HepG2 (cell line): ENCODE measurements around the gene SLC17A3. TPM values are rescaled to one million over a fixed set of nuclear protein-coding genes. Genes with fewer than 3 reads are reported as not detected.
A peak's percentile ranks its signal among the peaks of the same experiment; 100 is the strongest.

Experiments used
- ARID3A ChIP-seq: IDR thresholded peaks from 2 replicates; pipeline ENCODE4 v1.6.1; 2012; ENCODE audit warnings: low read depth, low read length, improper control_type of control experiment
- BCLAF1 ChIP-seq: fragments of 450-650 bp; IDR thresholded peaks from 2 replicates; pipeline ENCODE4 v1.6.1; 2017; ENCODE audit warnings: mild to moderate bottlenecking
- DBP ChIP-seq: sonication (generic); formaldehyde crosslinking; IDR thresholded peaks from 2 replicates; pipeline ENCODE4 v1.4.0; 2020; ENCODE audit warnings: missing genetic modification reagents; ENCODE audit errors: not compliant biosample characterization
- EEA1 ChIP-seq: sonication (generic); formaldehyde crosslinking; IDR thresholded peaks from 2 replicates; pipeline ENCODE4 v1.5.1; 2020; ENCODE audit warnings: mild to moderate bottlenecking, missing genetic modification reagents, borderline replicate concordance
- EHMT2 ChIP-seq: fragments of 200-600 bp; sonication (generic); IDR thresholded peaks from 2 replicates; pipeline ENCODE4 v1.7.0; 2017; ENCODE audit warnings: antibody characterized with exemption, low read depth, low read length, borderline replicate concordance
- FOXA3 ChIP-seq: IDR thresholded peaks from 2 replicates; pipeline ENCODE4 v1.6.1; 2016; ENCODE audit warnings: missing genetic modification reagents, missing compliant biosample characterization
- FOXO1 ChIP-seq: sonication (generic); formaldehyde crosslinking; IDR thresholded peaks from 2 replicates; pipeline ENCODE4 v1.4.0; 2020; ENCODE audit warnings: missing genetic modification reagents
- ISL2 ChIP-seq: sonication (generic); formaldehyde crosslinking; IDR thresholded peaks from 2 replicates; pipeline ENCODE4 v1.5.0; 2020; ENCODE audit warnings: missing genetic modification reagents
- JUN ChIP-seq: sonication (generic); formaldehyde crosslinking; IDR thresholded peaks from 2 replicates; pipeline ENCODE4 v1.4.0; 2020; ENCODE audit warnings: mild to moderate bottlenecking, missing genetic modification reagents
- KAT7 ChIP-seq: IDR thresholded peaks from 2 replicates; pipeline ENCODE4 v1.6.1; 2018; ENCODE audit warnings: borderline replicate concordance, missing compliant biosample characterization
- MBNL3 ChIP-seq: fragments of 250-450 bp; sonication (Bioruptor Pico); conservative IDR thresholded peaks from 2 replicates; pipeline ENCODE4 v1.8.0; 2022; ENCODE audit warnings: mild to moderate bottlenecking, inconsistent platforms
- NPAS2 ChIP-seq: sonication (generic); formaldehyde crosslinking; IDR thresholded peaks from 2 replicates; pipeline ENCODE4 v1.8.0; 2022; ENCODE audit warnings: mild to moderate bottlenecking, missing genetic modification reagents, borderline replicate concordance
- PATZ1 ChIP-seq: sonication (generic); formaldehyde crosslinking; IDR thresholded peaks from 2 replicates; pipeline ENCODE4 v1.4.0; 2020; ENCODE audit warnings: missing genetic modification reagents
- RARA ChIP-seq: IDR thresholded peaks from 2 replicates; pipeline ENCODE4 v1.6.1; 2016; ENCODE audit warnings: missing genetic modification reagents, missing compliant biosample characterization
- RXRB ChIP-seq: IDR thresholded peaks from 2 replicates; pipeline ENCODE4 v1.6.1; 2016; ENCODE audit warnings: borderline replicate concordance, missing genetic modification reagents, missing compliant biosample characterization
- TAF1 ChIP-seq: sonication (generic); formaldehyde crosslinking; IDR thresholded peaks from 2 replicates; pipeline ENCODE4 v1.4.0; 2020; ENCODE audit warnings: missing genetic modification reagents
- ZNF225 ChIP-seq: sonication (generic); formaldehyde crosslinking; IDR thresholded peaks from 2 replicates; pipeline ENCODE4 v1.4.0; 2020; ENCODE audit warnings: mild to moderate bottlenecking, missing genetic modification reagents
- ZNF333 ChIP-seq: sonication (generic); formaldehyde crosslinking; IDR thresholded peaks from 2 replicates; pipeline ENCODE4 v1.4.0; 2020; ENCODE audit warnings: mild to moderate bottlenecking, missing genetic modification reagents, borderline replicate concordance
- ZNF770 ChIP-seq: sonication (generic); formaldehyde crosslinking; IDR thresholded peaks from 2 replicates; pipeline ENCODE4 v1.5.0; 2020; ENCODE audit warnings: mild to moderate bottlenecking, missing genetic modification reagents
- ZSCAN30 ChIP-seq: sonication (generic); formaldehyde crosslinking; IDR thresholded peaks from 2 replicates; pipeline ENCODE4 v1.5.0; 2020; ENCODE audit warnings: mild to moderate bottlenecking, missing genetic modification reagents
- polyA plus RNA-seq, 8 experiments: library from polyadenylated mRNA; depleted of rRNA in 3 of 8; stranded (reverse) in 7 of 8; unstranded in 1 of 8; fragments of >200 nt; fragmentation: Illumina TruSeq in 4 of 8; extraction: Trizol in 4 of 8; gene quantifications; 2 replicates each; pipeline versions ENCODE4 v1.2.1 to v1.2.3, GENCODE V29; 2011 to 2016; ENCODE audit warnings: low read depth in 4 of 8, missing spikeins in 1 of 8, mixed read lengths in 1 of 8; ENCODE audit not compliant: insufficient read depth in 1 of 8
- total RNA-seq, 5 experiments: library from RNA; depleted of rRNA; stranded (reverse); fragments of >200 nt; fragmentation: Illumina TruSeq; extraction: Trizol; gene quantifications; 2 replicates each; pipeline ENCODE4 v1.2.3, GENCODE V29; 2016; ENCODE audit warnings: low read depth in 1 of 5

SLC17A3 gene
- total and polyA plus RNA-seq, 2 of the 13 experiments (the other 11 are each of a cell fraction or from before 2014, with no cell fraction given): 0.09 to 0.11 TPM

GRCh38 chr6:25899580-25900408 is 25.8 kb upstream of the SLC17A3 start (continued):
- TF ChIP-seq KAT7 (CRISPR knock-in tag) (no peak), ZSCAN30 (CRISPR knock-in tag) (no peak), DBP (CRISPR knock-in tag) (no peak), TAF1 (CRISPR knock-in tag) (no peak), RARA (CRISPR knock-in tag) (peak; percentile 72), FOXO1 (CRISPR knock-in tag) (peak; percentile 38; the same call in 1 of the 2 replicates), MBNL3 (CRISPR knock-in tag) (no peak), ARID3A (peak; percentile 47; the same call in 1 of the 2 replicates), ZNF770 (CRISPR knock-in tag) (no peak), FOXA3 (CRISPR knock-in tag) (peak; percentile 87), NPAS2 (CRISPR knock-in tag) (no peak), BCLAF1 (no peak), RXRB (peak; percentile 69), EEA1 (CRISPR knock-in tag) (no peak), ZNF225 (CRISPR knock-in tag) (no peak), JUN (CRISPR knock-in tag) (0 out of 2 replicates have a peak, but pooled peaks have one; percentile 23), ISL2 (peak; percentile 84; the same call in 1 of the 2 replicates), PATZ1 (CRISPR knock-in tag) (no peak), EHMT2 (no peak), ZNF333 (CRISPR knock-in tag) (no peak)
